Measurements from ENCODE around the gene SEPTIN10. TPM values are rescaled to one million over a fixed set of nuclear protein-coding genes. Genes with fewer than 3 reads are reported as not detected.
"Not testable (repeated sequence)": the region's sequence is repeated elsewhere in the genome, so short reads cannot be mapped to it uniquely, and the experiment has no call there.

Gene SEPTIN10
- total RNA-seq, 1 experiment from 2014 or later = 112 TPM

GRCh38 chr2:109644571-109645275, 31.0 kb upstream of the SEPTIN10 start:
- CTCF ChIA-PET = no interaction called here
- peak overlapping the region; percentile 72 for H3K4me2 ChIP-seq
- POLR2A ChIA-PET (ENCODE audit: unreplicated experiment) = interaction anchor here (0.7 kb wide), 1 partner anchor 289 kb away, joined by 3 read pairs; no protein-coding TSS in a partner anchor

DNA sequence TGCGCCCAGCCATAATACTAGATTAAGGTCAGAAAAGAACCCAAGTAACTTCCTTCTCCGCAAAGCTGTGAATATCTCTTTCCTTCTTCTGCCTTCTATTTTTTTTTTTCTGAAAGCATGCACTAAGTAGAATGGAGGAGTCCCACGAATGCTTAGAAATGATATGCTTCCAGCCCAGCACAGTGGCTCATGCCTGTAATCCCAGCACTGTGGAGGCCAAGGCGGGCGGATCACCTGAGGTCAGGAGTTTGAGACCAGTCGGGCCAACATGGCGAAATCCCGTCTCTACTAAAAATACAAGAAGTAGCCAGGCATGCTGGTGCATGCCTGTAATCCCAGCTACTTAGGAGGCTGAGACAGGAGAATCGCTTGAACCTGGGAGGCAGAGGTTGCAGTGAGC, 26.2 kb upstream of the SEPTIN10 start:
- Histone ChIP-seq H3F3A (ENCODE audit: insufficient read depth, low read depth) (peaks cover 31% of the 10 kb centered on the region), H3K4me1 (replicated peaks; ENCODE audit: insufficient read depth) (peaks cover 46% of the 10 kb centered on the region)
- H3K79me2 ChIP-seq (ENCODE audit: low read depth); CTCF ChIA-PET; POLR2A ChIA-PET (ENCODE audit: unreplicated experiment); H3K9me2 ChIP-seq (ENCODE audit: insufficient read depth); H3K9me3 ChIP-seq (ENCODE audit: insufficient read depth, low read depth); H3K4me2 ChIP-seq; DNase-seq; H2AFZ ChIP-seq; H3K4me3 ChIP-seq; BruUV-seq (replicated peaks); H3K36me3 ChIP-seq (ENCODE audit: low read depth); H4K20me1 ChIP-seq (ENCODE audit: insufficient read depth); H3K27ac ChIP-seq; H3K27me3 ChIP-seq (ENCODE audit: insufficient read depth, low read depth): not testable (repeated sequence)
- intact Hi-C loops (cut with micrococcal nuclease; ENCODE audit: unreplicated experiment) = loop anchor here (10.0 kb wide), 1 partner anchor 55 kb away; no protein-coding TSS in a partner anchor

More at GRCh38 chr2:109644571-109645275, 31.0 kb upstream of the SEPTIN10 start:
- Histone ChIP-seq H3K27ac (peak overlapping the region; percentile 59), H2AFZ (peak overlapping the region; percentile 78), H3K4me3 (peak overlapping the region; percentile 15; the same call in 1 of the 2 replicates), H3K4me1 (replicated peaks; ENCODE audit: insufficient read depth) (peaks cover 30% of the 10 kb centered on the region), H3K9me2 (ENCODE audit: insufficient read depth) (no peaks in the 10 kb centered on the region), H3K27me3 (ENCODE audit: insufficient read depth, low read depth) (no peaks in the 10 kb centered on the region), H3K36me3 (ENCODE audit: low read depth) (no peaks in the 10 kb centered on the region), H4K20me1 (ENCODE audit: insufficient read depth) (no peaks in the 10 kb centered on the region), H3K79me2 (ENCODE audit: low read depth) (no peaks in the 10 kb centered on the region), H3K9me3 (ENCODE audit: insufficient read depth, low read depth) (no peaks in the 10 kb centered on the region), H3F3A (ENCODE audit: insufficient read depth, low read depth) (peaks cover 26% of the 10 kb centered on the region)
- BruUV-seq (replicated peaks) = no TSS peak
- DNase-seq = peak; percentile 40 to 62
- TF ChIP-seq CTCF (conservative IDR thresholded peaks at IDR 0.05) (no peak), EZH2 (IDR thresholded peaks at IDR 0.05; ENCODE audit: low read depth) (no peak)
- intact Hi-C loops (cut with micrococcal nuclease; ENCODE audit: unreplicated experiment) = loop anchor here (10.0 kb wide), 1 partner anchor 50 kb away; no protein-coding TSS in a partner anchor

GRCh38 chr2:109638795-109639194, 25.0 kb upstream of the SEPTIN10 start:
- Histone ChIP-seq H4K20me1 (ENCODE audit: insufficient read depth) (no peaks in the 10 kb centered on the region), H3K9me3 (ENCODE audit: insufficient read depth, low read depth) (peaks cover 4% of the 10 kb centered on the region; the same call in 1 of the 2 replicates), H3K27me3 (ENCODE audit: insufficient read depth, low read depth) (no peaks in the 10 kb centered on the region), H3K9me2 (ENCODE audit: insufficient read depth) (no peaks in the 10 kb centered on the region), H3F3A (ENCODE audit: insufficient read depth, low read depth) (peaks cover 20% of the 10 kb centered on the region), H2AFZ (no peak overlapping the region), H3K4me2 (no peak overlapping the region), H3K79me2 (ENCODE audit: low read depth) (no peaks in the 10 kb centered on the region), H3K4me1 (replicated peaks; ENCODE audit: insufficient read depth) (peaks cover 34% of the 10 kb centered on the region), H3K36me3 (ENCODE audit: low read depth) (no peaks in the 10 kb centered on the region), H3K27ac (0 out of 2 replicates have a peak overlapping the region, but pooled peaks have one; percentile 55), H3K4me3 (no peak overlapping the region)
- TF ChIP-seq EZH2 (IDR thresholded peaks at IDR 0.05; ENCODE audit: low read depth) (no peak), CTCF (conservative IDR thresholded peaks at IDR 0.05) (no peak)
- DNase-seq = no peak
- no TSS peak for BruUV-seq (replicated peaks)
- intact Hi-C loops (cut with micrococcal nuclease; ENCODE audit: unreplicated experiment) = no loop called here
- ChIA-PET CTCF (no interaction called here), POLR2A (ENCODE audit: unreplicated experiment) (no interaction called here)
